ENCODE measurements around the gene ZBTB16.

DNA sequence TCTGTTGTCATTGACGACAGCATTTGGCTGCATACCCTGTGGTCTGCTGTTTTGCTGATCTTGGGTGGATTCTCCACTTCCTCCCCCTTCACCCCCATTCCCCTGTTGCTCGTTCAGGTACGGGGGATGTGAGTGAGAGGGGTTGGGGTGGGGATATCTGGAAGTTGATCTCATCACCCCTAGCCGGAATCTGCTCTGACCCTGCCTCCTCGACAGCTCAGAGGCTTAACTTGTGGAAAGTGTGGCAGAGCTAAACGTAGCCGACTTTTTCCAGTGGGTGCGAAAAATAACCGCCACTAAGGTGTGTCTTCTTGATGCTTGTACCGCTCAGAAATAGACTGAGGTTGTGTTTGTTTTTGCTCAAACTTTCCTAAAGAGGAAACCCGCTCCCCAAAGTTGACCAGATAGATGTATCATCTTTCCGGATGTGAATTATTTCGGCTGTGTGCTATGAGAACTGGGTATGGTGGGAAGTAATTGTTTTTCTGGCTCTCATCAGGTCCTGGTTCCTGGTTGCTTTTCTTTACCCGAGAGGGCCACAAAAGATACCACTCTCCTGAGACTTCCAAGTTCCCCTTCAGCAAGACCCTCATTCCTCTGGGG is 6.6 kb downstream of the ZBTB16 start:
- TF ChIP-seq NFE2 (CRISPR knock-in tag; IDR thresholded peaks at IDR 0.05) (no peak), RCOR2 (CRISPR knock-in tag; IDR thresholded peaks at IDR 0.05) (no peak)
- TF ChIP-seq, protein P1, sequence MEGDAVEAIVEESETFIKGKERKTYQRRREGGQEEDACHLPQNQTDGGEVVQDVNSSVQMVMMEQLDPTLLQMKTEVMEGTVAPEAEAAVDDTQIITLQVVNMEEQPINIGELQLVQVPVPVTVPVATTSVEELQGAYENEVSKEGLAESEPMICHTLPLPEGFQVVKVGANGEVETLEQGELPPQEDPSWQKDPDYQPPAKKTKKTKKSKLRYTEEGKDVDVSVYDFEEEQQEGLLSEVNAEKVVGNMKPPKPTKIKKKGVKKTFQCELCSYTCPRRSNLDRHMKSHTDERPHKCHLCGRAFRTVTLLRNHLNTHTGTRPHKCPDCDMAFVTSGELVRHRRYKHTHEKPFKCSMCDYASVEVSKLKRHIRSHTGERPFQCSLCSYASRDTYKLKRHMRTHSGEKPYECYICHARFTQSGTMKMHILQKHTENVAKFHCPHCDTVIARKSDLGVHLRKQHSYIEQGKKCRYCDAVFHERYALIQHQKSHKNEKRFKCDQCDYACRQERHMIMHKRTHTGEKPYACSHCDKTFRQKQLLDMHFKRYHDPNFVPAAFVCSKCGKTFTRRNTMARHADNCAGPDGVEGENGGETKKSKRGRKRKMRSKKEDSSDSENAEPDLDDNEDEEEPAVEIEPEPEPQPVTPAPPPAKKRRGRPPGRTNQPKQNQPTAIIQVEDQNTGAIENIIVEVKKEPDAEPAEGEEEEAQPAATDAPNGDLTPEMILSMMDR (CRISPR knock-in tag; IDR thresholded peaks at IDR 0.05) = no peak
- TF ChIP-seq, protein P2, sequence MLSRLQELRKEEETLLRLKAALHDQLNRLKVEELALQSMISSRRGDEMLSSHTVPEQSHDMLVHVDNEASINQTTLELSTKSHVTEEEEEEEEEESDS (CRISPR knock-in tag; IDR thresholded peaks at IDR 0.05; ENCODE audit: borderline replicate concordance) = no peak

Data from HepG2 (cell line).